GM23338 (cell line): ENCODE results near the gene ASPSCR1. TPM values are rescaled to one million over a fixed set of nuclear protein-coding genes. Genes with fewer than 3 reads are reported as not detected.

Experiments used
- ATAC-seq: fragments of 200-7000 bp; cut with Tn5 transposase; 3 replicates; pipeline ENCODE4 v1.9.1; 2020
- DNase-seq: peaks from one replicate; pipeline ENCODE4 v3.0.0-alpha.2; 2015; ENCODE audit warnings: low spot score
- H2AFZ ChIP-seq: fragments of 200-600 bp; sonication (generic); 2 replicates; pipeline ENCODE4 v1.8.0; 2016; ENCODE audit warnings: antibody characterized with exemption, mild to moderate bottlenecking, moderate library complexity
- H3F3A ChIP-seq: fragments of 200-600 bp; sonication (generic); replicated peaks from 2 replicates; pipeline ENCODE4 v1.8.0; 2017; ENCODE audit warnings: antibody characterized with exemption, mixed run types, low read depth
- H3K27ac ChIP-seq: fragments of 200-600 bp; sonication (generic); 2 replicates; pipeline ENCODE4 v1.6.1; 2016; ENCODE audit warnings: low read depth
- H3K27me3 ChIP-seq: fragments of 200-600 bp; sonication (generic); 2 replicates; pipeline ENCODE4 v1.8.0; 2016; ENCODE audit warnings: mild to moderate bottlenecking, mixed run types, moderate library complexity; ENCODE audit not compliant: insufficient read depth
- H3K36me3 ChIP-seq: fragments of 200-600 bp; sonication (generic); 2 replicates; pipeline ENCODE4 v1.8.0; 2016; ENCODE audit warnings: mild to moderate bottlenecking; ENCODE audit not compliant: insufficient read depth
- H3K4me1 ChIP-seq: fragments of 200-600 bp; sonication (generic); 2 replicates; pipeline ENCODE4 v1.8.0; 2016; ENCODE audit warnings: mild to moderate bottlenecking, moderate library complexity; ENCODE audit not compliant: insufficient read depth
- H3K4me2 ChIP-seq: fragments of 200-600 bp; sonication (generic); 2 replicates; pipeline ENCODE4 v1.7.1; 2017; ENCODE audit warnings: mixed run types
- H3K4me3 ChIP-seq: fragments of 200-600 bp; sonication (generic); 2 replicates; pipeline ENCODE4 v1.6.1; 2016; ENCODE audit warnings: mixed run types
- H3K79me2 ChIP-seq: fragments of 200-600 bp; sonication (generic); replicated peaks from 2 replicates; pipeline ENCODE4 v1.8.0; 2017; ENCODE audit warnings: mild to moderate bottlenecking; ENCODE audit not compliant: insufficient read depth
- H3K9me2 ChIP-seq: fragments of 200-600 bp; sonication (generic); 2 replicates; pipeline ENCODE4 v1.8.0; 2017; ENCODE audit not compliant: insufficient read depth
- H4K20me1 ChIP-seq: fragments of 200-600 bp; sonication (generic); replicated peaks from 2 replicates; pipeline ENCODE4 v1.8.0; 2017; ENCODE audit warnings: mild to moderate bottlenecking; ENCODE audit not compliant: insufficient read depth
- H3K27ac Mint-ChIP-seq: 2 replicates; pipeline ENCODE4 v1.8.0; 2020; ENCODE audit warnings: inconsistent platforms, mild to moderate bottlenecking, moderate library complexity, mixed read lengths
- H3K27me3 Mint-ChIP-seq: 3 replicates; pipeline ENCODE4 v1.8.0; 2022; ENCODE audit warnings: low read depth, mild to moderate bottlenecking, moderate library complexity, mixed read lengths, inconsistent platforms; ENCODE audit not compliant: insufficient read depth, poor library complexity
- H3K36me3 Mint-ChIP-seq: 3 replicates; pipeline ENCODE4 v1.8.0; 2021; ENCODE audit warnings: low read depth, mild to moderate bottlenecking, inconsistent platforms, moderate library complexity, mixed read lengths
- H3K4me1 Mint-ChIP-seq: 3 replicates; pipeline ENCODE4 v1.8.0; 2020; ENCODE audit warnings: mild to moderate bottlenecking, inconsistent platforms, mixed read lengths
- H3K4me3 Mint-ChIP-seq: 3 replicates; pipeline ENCODE4 v1.8.0; 2021; ENCODE audit warnings: moderate library complexity, mild to moderate bottlenecking, inconsistent platforms, mixed read lengths
- H3K9me3 Mint-ChIP-seq: 3 replicates; pipeline ENCODE4 v1.8.0; 2020; ENCODE audit warnings: moderate library complexity, mild to moderate bottlenecking, inconsistent platforms, mixed read lengths
- CREB1 ChIP-seq: fragments of 250-450 bp; sonication (Bioruptor Pico); IDR thresholded peaks from 2 replicates; pipeline ENCODE4 v1.5.0; 2020; ENCODE audit warnings: low read depth, mild to moderate bottlenecking, moderate library complexity
- CTCF ChIP-seq, 2 experiments: fragments of 200-600 bp in 1 of 2; sonication (generic) in 1 of 2; conservative IDR thresholded peaks; 2 replicates each; pipeline versions ENCODE4 v1.5.1 to v1.6.1; 2016 to 2017; ENCODE audit warnings: antibody characterized with exemption in 2 of 2, low read depth in 2 of 2, mild to moderate bottlenecking in 2 of 2, moderate library complexity in 1 of 2
- ETS1 ChIP-seq: IDR thresholded peaks from 2 replicates; pipeline ENCODE4 v1.6.1; 2016; ENCODE audit warnings: antibody characterized with exemption
- EZH2 ChIP-seq: fragments of 200-600 bp; sonication (generic); IDR thresholded peaks from one replicate; pipeline ENCODE4 v1.8.0; 2017; ENCODE audit warnings: antibody characterized with exemption, mild to moderate bottlenecking, low read depth; ENCODE audit not compliant: unreplicated experiment
- EZH2phosphoT487 ChIP-seq: fragments of 200-600 bp; sonication (generic); IDR thresholded peaks from one replicate; pipeline ENCODE4 v1.8.1; 2018; ENCODE audit warnings: antibody characterized with exemption; ENCODE audit not compliant: unreplicated experiment
- JUNB ChIP-seq: IDR thresholded peaks from one replicate; pipeline ENCODE4 v1.6.1; 2016; ENCODE audit warnings: antibody characterized with exemption; ENCODE audit not compliant: unreplicated experiment
- POLR2AphosphoS5 ChIP-seq: IDR thresholded peaks from 2 replicates; pipeline ENCODE4 v1.6.1; 2016; ENCODE audit warnings: antibody characterized with exemption, low read depth
- REST ChIP-seq: IDR thresholded peaks from one replicate; pipeline ENCODE4 v1.6.1; 2018; ENCODE audit warnings: antibody characterized with exemption; ENCODE audit not compliant: unreplicated experiment
- STAT1 ChIP-seq: IDR thresholded peaks from one replicate; pipeline ENCODE4 v1.6.1; 2016; ENCODE audit warnings: antibody characterized with exemption; ENCODE audit not compliant: unreplicated experiment
- ZNF462 ChIP-seq: fragments of 250-450 bp; sonication (Bioruptor Pico); IDR thresholded peaks from 2 replicates; pipeline ENCODE4 v1.5.0; 2020; ENCODE audit warnings: mild to moderate bottlenecking, moderate library complexity
- polyA plus RNA-seq: library from polyadenylated mRNA; unstranded; fragments of >200 nt; fragmentation: Nextera tagmentation; extraction: Ambion mirVana; gene quantifications from 2 replicates; pipeline ENCODE4 v1.2.1, GENCODE V29; 2016
- total RNA-seq: library from RNA; depleted of rRNA; stranded (reverse); fragments of >200 nt; shearing (Covaris generic); gene quantifications from 2 replicates; pipeline ENCODE4 v1.2.3, GENCODE V29; 2014

Gene ASPSCR1
- total and polyA plus RNA-seq, 2 experiments from 2014 or later: 44.2 to 46.9 TPM

- Histone ChIP-seq H3F3A (peaks cover 22% of the 10 kb centered on the region), H2AFZ (peak overlapping the region; percentile 92), H3K9me2 (no peaks in the 10 kb centered on the region), H3K4me3 (peak overlapping the region; percentile 47), H3K79me2 (no peaks in the 10 kb centered on the region), H3K4me1 (peaks cover 26% of the 10 kb centered on the region), H3K36me3 (no peaks in the 10 kb centered on the region), H4K20me1 (no peaks in the 10 kb centered on the region), H3K27me3 (peaks cover 74% of the 10 kb centered on the region), H3K27ac (no peak overlapping the region), H3K4me2 (peak overlapping the region; percentile 76)
- Mint-ChIP-seq H3K4me3 (no peak overlapping the region), H3K9me3 (no peaks in the 10 kb centered on the region; the same call in 1 of the 3 replicates), H3K36me3 (no peaks in the 10 kb centered on the region), H3K27me3 (peaks cover 56% of the 10 kb centered on the region), H3K27ac (no peak overlapping the region), H3K4me1 (peaks cover 3% of the 10 kb centered on the region; the same call in 1 of the 3 replicates)
- ATAC-seq (peak; percentile 68), DNase-seq (peak; percentile 83)
- no peak for TF ChIP-seq CREB1 (CRISPR knock-in tag)
- TF ChIP-seq JUNB: no peak
- no peak for TF ChIP-seq ZNF462 (CRISPR knock-in tag)
- TF ChIP-seq CTCF (conservative IDR thresholded peaks at IDR 0.05; ENCODE audit: low read depth in 2 of 2): no peak
- no peak for TF ChIP-seq POLR2AphosphoS5
- no peak for TF ChIP-seq STAT1
- no peak for TF ChIP-seq EZH2
- no peak for TF ChIP-seq ETS1
- no peak for TF ChIP-seq EZH2phosphoT487
- no peak for TF ChIP-seq REST
Observed at GRCh38 chr17:81966343-81967243, 10.8 kb upstream of the ASPSCR1 start.
